PFSK-1 (cell line): ENCODE data around the gene CHCHD5.

Experiments used
- FOXP2 ChIP-seq: optimal IDR thresholded peaks from 2 replicates; pipeline ENCODE3; 2011; ENCODE audit warnings: borderline replicate concordance, control low read depth, inconsistent platforms; ENCODE audit not compliant: insufficient read depth; ENCODE audit errors: extremely low read length, extremely low read depth
- POLR2AphosphoS5 ChIP-seq: IDR thresholded peaks from 2 replicates; pipeline ENCODE4 v1.6.1; 2012; ENCODE audit warnings: low read depth, mild to moderate bottlenecking, control low read depth, low read length, moderate library complexity
- SIN3A ChIP-seq: IDR thresholded peaks from 2 replicates; pipeline ENCODE4 v1.6.1; 2012; ENCODE audit warnings: mild to moderate bottlenecking, low read length, moderate library complexity, borderline replicate concordance; ENCODE audit not compliant: insufficient read depth
- TAF1 ChIP-seq: IDR thresholded peaks from 2 replicates; pipeline ENCODE4 v1.6.1; 2012; ENCODE audit warnings: low read length, control low read depth, borderline replicate concordance; ENCODE audit not compliant: insufficient read depth
- TF ChIP-seq, protein P1 (sequence below), 2 experiments: IDR thresholded peaks; 2 replicates each; pipeline versions ENCODE4 v1.6.1 to v1.8.0; 2011 to 2012; ENCODE audit warnings: low read depth in 2 of 2, low read length in 2 of 2, control low read depth in 1 of 2, inconsistent platforms in 1 of 2, mild to moderate bottlenecking in 1 of 2, moderate library complexity in 1 of 2; ENCODE audit not compliant: insufficient read depth in 1 of 2

CHCHD5 gene

DNA sequence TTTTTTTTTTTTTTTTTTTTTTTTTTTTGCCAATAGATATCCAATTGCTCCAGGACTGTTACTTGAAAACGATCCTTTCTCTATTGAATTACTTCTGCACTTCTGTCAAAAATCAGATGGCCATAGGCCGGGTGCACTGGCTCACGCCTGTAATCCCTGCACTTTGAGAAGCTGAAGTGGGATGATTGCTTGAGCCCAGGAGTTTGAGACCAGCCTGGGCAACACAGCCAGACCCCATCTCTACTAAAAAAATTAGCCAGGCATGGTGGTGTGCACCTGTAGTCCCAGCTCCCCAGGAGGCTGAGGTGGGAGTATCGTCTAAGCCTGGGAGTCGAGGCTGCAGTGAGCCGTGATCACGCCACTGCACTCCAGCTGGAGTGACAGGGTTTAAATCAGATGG lies 4.3 kb upstream of the CHCHD5 start:
- no peak for TF ChIP-seq FOXP2
- no peak for TF ChIP-seq TAF1
- TF ChIP-seq, protein P1, sequence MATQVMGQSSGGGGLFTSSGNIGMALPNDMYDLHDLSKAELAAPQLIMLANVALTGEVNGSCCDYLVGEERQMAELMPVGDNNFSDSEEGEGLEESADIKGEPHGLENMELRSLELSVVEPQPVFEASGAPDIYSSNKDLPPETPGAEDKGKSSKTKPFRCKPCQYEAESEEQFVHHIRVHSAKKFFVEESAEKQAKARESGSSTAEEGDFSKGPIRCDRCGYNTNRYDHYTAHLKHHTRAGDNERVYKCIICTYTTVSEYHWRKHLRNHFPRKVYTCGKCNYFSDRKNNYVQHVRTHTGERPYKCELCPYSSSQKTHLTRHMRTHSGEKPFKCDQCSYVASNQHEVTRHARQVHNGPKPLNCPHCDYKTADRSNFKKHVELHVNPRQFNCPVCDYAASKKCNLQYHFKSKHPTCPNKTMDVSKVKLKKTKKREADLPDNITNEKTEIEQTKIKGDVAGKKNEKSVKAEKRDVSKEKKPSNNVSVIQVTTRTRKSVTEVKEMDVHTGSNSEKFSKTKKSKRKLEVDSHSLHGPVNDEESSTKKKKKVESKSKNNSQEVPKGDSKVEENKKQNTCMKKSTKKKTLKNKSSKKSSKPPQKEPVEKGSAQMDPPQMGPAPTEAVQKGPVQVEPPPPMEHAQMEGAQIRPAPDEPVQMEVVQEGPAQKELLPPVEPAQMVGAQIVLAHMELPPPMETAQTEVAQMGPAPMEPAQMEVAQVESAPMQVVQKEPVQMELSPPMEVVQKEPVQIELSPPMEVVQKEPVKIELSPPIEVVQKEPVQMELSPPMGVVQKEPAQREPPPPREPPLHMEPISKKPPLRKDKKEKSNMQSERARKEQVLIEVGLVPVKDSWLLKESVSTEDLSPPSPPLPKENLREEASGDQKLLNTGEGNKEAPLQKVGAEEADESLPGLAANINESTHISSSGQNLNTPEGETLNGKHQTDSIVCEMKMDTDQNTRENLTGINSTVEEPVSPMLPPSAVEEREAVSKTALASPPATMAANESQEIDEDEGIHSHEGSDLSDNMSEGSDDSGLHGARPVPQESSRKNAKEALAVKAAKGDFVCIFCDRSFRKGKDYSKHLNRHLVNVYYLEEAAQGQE (IDR thresholded peaks at IDR 0.05; ENCODE audit: insufficient read depth in 1 of 2, low read depth in 2 of 2, low read length in 2 of 2): no peak
- TF ChIP-seq POLR2AphosphoS5: no peak

DNA sequence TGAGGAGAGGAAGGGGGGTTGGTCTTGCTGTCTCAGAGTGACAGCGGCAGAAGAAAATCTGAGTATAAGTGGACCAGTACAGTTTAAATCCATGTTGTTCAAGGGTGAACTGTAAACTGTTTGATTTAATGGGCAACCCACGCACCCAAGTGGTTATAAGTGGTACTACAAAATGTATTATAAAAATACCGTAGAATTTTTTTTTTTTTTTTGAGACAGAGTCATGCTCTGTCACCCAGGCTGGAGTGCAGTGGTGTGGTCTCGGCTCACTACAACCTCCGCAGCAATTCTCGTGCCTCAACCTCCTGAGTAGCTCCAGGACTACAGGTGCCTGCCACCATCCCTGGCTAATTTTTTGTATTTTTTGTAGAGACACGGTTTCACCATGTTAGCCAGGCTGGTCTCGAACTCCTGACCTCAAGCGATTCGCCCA lies 2.1 kb upstream of the CHCHD5 start:
- TF ChIP-seq TAF1 (no peak), SIN3A (no peak), FOXP2 (no peak), POLR2AphosphoS5 (no peak)
- TF ChIP-seq, protein P1 (IDR thresholded peaks at IDR 0.05; ENCODE audit: insufficient read depth in 1 of 2, low read depth in 2 of 2, low read length in 2 of 2): no peak

DNA sequence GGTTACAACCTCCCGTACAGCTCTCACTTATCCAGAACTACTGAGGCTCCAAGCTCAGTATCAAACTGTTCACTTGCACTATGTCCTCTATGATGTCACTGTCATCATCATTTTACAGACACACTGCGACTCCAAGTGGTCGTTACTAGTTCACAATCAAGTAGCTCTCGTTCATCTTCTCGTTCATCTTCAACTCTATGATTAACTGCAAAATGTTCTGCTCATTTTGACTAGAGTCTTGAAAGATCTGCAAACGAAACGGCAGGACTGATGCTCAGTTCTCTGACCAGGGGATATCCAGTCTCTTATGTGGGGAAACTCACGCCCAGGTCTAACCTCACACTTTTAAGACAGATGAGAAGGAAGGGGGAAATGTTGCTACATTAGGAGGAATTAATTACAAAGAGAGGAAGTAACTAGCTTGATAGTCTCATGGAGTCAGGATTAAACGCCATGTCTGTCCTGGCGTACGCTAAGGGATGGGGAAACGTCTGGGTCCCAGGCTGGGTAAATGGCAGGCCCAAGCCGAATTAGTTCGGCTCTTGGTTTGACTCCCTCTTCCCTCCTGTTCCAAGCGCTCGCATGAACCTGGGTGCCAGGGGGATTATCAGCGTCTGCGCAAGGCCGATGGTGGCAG lies 794 bp upstream of the CHCHD5 start:
- TF ChIP-seq, protein P1 (IDR thresholded peaks at IDR 0.05; ENCODE audit: insufficient read depth in 1 of 2, low read depth in 2 of 2, low read length in 2 of 2): no peak
- no peak for TF ChIP-seq TAF1
- TF ChIP-seq FOXP2: no peak
- TF ChIP-seq POLR2AphosphoS5: no peak
- TF ChIP-seq SIN3A: no peak

DNA sequence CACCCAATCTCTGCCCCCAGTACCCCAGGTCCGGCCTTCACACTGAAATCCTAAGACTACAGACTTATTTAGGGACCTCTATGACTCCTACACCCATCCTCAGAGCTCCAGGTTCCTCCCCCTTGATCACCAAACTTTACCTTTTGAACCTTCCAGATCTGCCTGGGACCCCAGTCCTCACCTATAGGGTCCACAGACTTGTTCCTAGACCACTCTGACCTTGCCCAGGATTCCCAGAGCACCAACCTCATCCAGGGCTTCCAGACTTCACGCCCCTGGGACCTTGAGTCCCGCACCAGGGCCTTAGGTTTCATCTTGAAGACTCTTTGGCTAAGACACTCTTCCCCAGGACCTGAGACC lies 462 bp downstream of the CHCHD5 start:
- TF ChIP-seq, protein P1 (IDR thresholded peaks at IDR 0.05; ENCODE audit: insufficient read depth in 1 of 2, low read depth in 2 of 2, low read length in 2 of 2): no peak
- no peak for TF ChIP-seq FOXP2
- TF ChIP-seq TAF1: 0 out of 2 replicates have a peak, but pooled peaks have one; percentile 17

DNA sequence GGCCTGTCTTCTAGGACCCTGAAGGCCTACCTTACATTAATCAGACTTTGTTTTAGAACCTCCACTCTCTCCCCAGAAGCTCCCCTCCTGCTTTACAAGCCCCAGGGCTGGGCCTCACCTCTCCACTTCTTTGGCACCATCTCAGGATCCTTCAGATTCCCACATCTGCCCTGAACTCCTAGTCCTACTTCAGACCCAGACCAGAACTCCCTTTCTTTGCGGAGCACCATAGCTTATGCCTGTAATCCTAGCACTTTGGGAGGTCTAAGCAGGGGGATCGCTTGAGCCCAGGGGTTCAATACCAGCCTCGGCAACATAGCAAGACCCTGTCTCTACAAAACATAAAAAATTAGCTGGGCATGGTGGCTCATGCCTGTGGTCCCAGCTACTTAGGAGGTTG lies 991 bp downstream of the CHCHD5 start:
- TF ChIP-seq, protein P1 (IDR thresholded peaks at IDR 0.05; ENCODE audit: insufficient read depth in 1 of 2, low read depth in 2 of 2, low read length in 2 of 2): no peak
- TF ChIP-seq FOXP2: no peak
- TF ChIP-seq SIN3A: no peak
- TF ChIP-seq POLR2AphosphoS5: no peak
- TF ChIP-seq TAF1: no peak
